T-cell (primary cell): ENCODE results near the gene AP1S3. TPM values are rescaled to one million over a fixed set of nuclear protein-coding genes. Genes with fewer than 3 reads are reported as not detected.

Experiments used
- ATAC-seq, 4 experiments: fragments of 200-7000 bp in 3 of 4; fragments of 150-1000 bp in 1 of 4; cut with Tn5 transposase; replicated peaks in 1 of 4; 1 replicate in 3 of 4; 2 replicates in 1 of 4; pipeline ENCODE4 v1.10.0; 2021; ENCODE audit warnings: moderate library complexity in 3 of 4, mild to moderate bottlenecking in 2 of 4, moderate number of reproducible peaks in 1 of 4
- CTCF ChIA-PET, 2 donors: fragments of 300-600 bp; sonication (Branson Sonifier 250); formaldehyde crosslinking; loops; one replicate each; lab custom pipeline; 2022; ENCODE audit warnings: antibody characterized with exemption in 2 of 2; lab: Charles Lee
- POLR2A ChIA-PET, 2 donors: fragments of 300-600 bp; sonication (Branson Sonifier 250); formaldehyde crosslinking; loops; one replicate each; lab custom pipeline; 2022; ENCODE audit warnings: antibody characterized with exemption in 2 of 2; lab: Charles Lee
- DNase-seq, 35 experiments: peaks; one replicate each; pipeline versions ENCODE4 v3.0.0 to v3.0.0-alpha.2; 2013 to 2023
- H3K27ac ChIP-seq: one replicate; pipeline ENCODE4 v1.5.1; 2013; ENCODE audit warnings: low read length
- H3K27me3 ChIP-seq, 2 experiments: replicated peaks in 1 of 2; 1 replicate in 1 of 2; 2 replicates in 1 of 2; pipeline versions ENCODE4 v1.6.1 to v1.7.0; 2013; ENCODE audit warnings: low read length in 1 of 2, mixed read lengths in 1 of 2; ENCODE audit not compliant: control insufficient read depth in 2 of 2, insufficient read depth in 2 of 2; ENCODE audit errors: extremely low read depth in 1 of 2
- H3K36me3 ChIP-seq, 2 donors: 1 replicate in 1 of 2; 2 replicates in 1 of 2; pipeline versions ENCODE4 v1.6.1 to v1.7.0; 2013; ENCODE audit warnings: low read length in 1 of 2; ENCODE audit not compliant: control insufficient read depth in 2 of 2, insufficient read depth in 1 of 2; ENCODE audit errors: extremely low read depth in 1 of 2
- H3K4me1 ChIP-seq, 2 experiments: 1 replicate in 1 of 2; 2 replicates in 1 of 2; pipeline versions ENCODE4 v1.6.1 to v1.7.0; 2013; ENCODE audit warnings: low read length in 2 of 2, mixed read lengths in 1 of 2; ENCODE audit not compliant: insufficient read depth in 2 of 2, control insufficient read depth in 1 of 2; ENCODE audit errors: extremely low read depth in 1 of 2
- H3K4me3 ChIP-seq, 2 donors: 1 replicate in 1 of 2; 2 replicates in 1 of 2; pipeline versions ENCODE4 v1.5.1 to v1.7.0; 2013; ENCODE audit warnings: mild to moderate bottlenecking in 2 of 2, low read length in 1 of 2, moderate library complexity in 1 of 2; ENCODE audit not compliant: control insufficient read depth in 1 of 2; ENCODE audit errors: extremely low read depth in 1 of 2
- H3K9me3 ChIP-seq: 2 replicates; pipeline ENCODE4 v1.7.0; 2013
- H3K27ac Mint-ChIP-seq, 2 donors: one replicate each; pipeline ENCODE4 v1.8.0; 2020 to 2021; ENCODE audit warnings: mild to moderate bottlenecking in 2 of 2, mixed read lengths in 2 of 2
- H3K27me3 Mint-ChIP-seq, 2 donors: one replicate each; pipeline ENCODE4 v1.8.0; 2021 to 2022; ENCODE audit warnings: mixed read lengths in 2 of 2
- H3K36me3 Mint-ChIP-seq: one replicate; pipeline ENCODE4 v1.8.0; 2021; ENCODE audit warnings: mixed read lengths
- H3K4me1 Mint-ChIP-seq, 3 donors: one replicate each; pipeline ENCODE4 v1.8.0; 2020 to 2022; ENCODE audit warnings: mixed read lengths in 3 of 3, mild to moderate bottlenecking in 1 of 3
- H3K4me3 Mint-ChIP-seq, 3 donors: one replicate each; pipeline ENCODE4 v1.8.0; 2020 to 2022; ENCODE audit warnings: mild to moderate bottlenecking in 3 of 3, mixed read lengths in 3 of 3, moderate library complexity in 3 of 3
- H3K9me3 Mint-ChIP-seq, 3 donors: one replicate each; pipeline ENCODE4 v1.8.0; 2020 to 2022; ENCODE audit warnings: mixed read lengths in 3 of 3
- WGBS: methylation state at CpG from one replicate; pipeline ENCODE4 v1.1.5; 2013; ENCODE audit warnings: missing lambda C conversion rate; ENCODE audit not compliant: insufficient coverage; 5-methylcytosine and 5-hydroxymethylcytosine counted together
- total RNA-seq, 35 experiments: library from RNA in 6 of 35; stranded (reverse) in 6 of 35; fragments of 120-200 nt in 1 of 35; gene quantifications; one replicate each; pipeline versions ENCODE4 v1.2.1 to v1.2.4 and lab custom pipeline; 2013 to 2026

AP1S3 gene
- total RNA-seq, 5 donors from 2014 or later (not counting 1 experiment from before 2014, with no cell fraction given) = 1.4 to 2.9 (median 1.8) TPM

DNA sequence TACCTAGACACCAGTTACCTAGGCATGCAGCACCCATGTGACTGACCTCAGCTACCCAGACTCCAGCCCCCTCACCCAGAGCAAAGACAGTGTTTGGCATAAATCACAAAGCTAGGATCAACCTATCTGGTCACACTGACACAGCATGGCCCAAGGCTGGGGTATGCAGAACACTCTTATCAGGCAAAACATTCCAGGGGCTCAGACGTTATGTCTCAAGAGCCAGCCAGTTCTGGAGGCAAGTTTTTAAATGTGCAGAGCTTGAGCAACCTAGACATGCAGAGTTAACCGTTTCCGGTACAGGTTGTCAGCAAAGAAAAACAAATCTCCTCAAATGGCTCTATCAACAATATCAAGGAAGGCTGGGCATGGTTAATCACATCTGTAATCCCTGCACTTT, 92.8 kb downstream of the AP1S3 start:
- H3K27ac ChIP-seq = no peak overlapping the region
- H3K9me3 ChIP-seq = no peaks in the 10 kb centered on the region
- H3K27me3 Mint-ChIP-seq = peaks cover 19 to 22% of the 10 kb centered on the region in 2 donors
- H3K4me3 Mint-ChIP-seq = no peak overlapping the region
- DNase-seq (no peak), ATAC-seq (no peak)
- no peaks in the 10 kb centered on the region for H3K36me3 Mint-ChIP-seq
- CTCF ChIA-PET = interaction anchor here in 1 of 2 donors (1.0 kb wide), 1 partner anchor 18 kb away, joined by 3 read pairs; no protein-coding TSS in a partner anchor
- no peak overlapping the region for H3K27ac Mint-ChIP-seq
- POLR2A ChIA-PET = no interaction called here
- H3K4me1 ChIP-seq = no peaks in the 10 kb centered on the region
- no peaks in the 10 kb centered on the region for H3K36me3 ChIP-seq
- H3K4me1 Mint-ChIP-seq = no peaks in the 10 kb centered on the region
- H3K27me3 ChIP-seq = peaks cover 0 to 14% of the 10 kb centered on the region in 2 experiments
- no peak overlapping the region for H3K4me3 ChIP-seq
- no peaks in the 10 kb centered on the region for H3K9me3 Mint-ChIP-seq
- 83% methylated on average over 3 of the region's 3 CpGs for WGBS

DNA sequence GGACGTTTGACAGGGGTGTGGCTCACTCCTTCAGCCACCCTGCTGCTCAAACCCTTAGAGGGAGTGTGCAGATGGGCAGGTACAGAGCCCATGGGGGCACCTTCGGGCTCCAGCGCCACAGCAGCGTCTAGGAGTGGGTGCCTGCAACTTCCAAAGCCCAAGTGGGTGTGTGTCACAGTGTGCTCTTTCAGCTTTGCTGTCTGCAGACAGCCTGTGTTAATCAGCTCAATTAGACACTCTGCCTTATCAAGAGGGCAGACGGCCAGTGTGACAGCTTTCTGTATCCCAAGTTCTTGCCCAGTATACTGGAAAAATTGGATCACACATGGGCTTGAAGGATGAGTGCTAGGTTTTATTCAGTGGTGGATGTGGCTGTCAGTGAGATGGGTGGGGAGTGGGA, 96.7 kb downstream of the AP1S3 start:
- Mint-ChIP-seq H3K36me3 (no peaks in the 10 kb centered on the region), H3K4me3 (no peak overlapping the region), H3K27ac (no peak overlapping the region), H3K4me1 (no peaks in the 10 kb centered on the region), H3K27me3 (peaks cover 9 to 17% of the 10 kb centered on the region in 2 donors), H3K9me3 (no peaks in the 10 kb centered on the region)
- H3K27me3 ChIP-seq = peaks cover 0 to 9% of the 10 kb centered on the region in 2 experiments
- no peak overlapping the region for H3K4me3 ChIP-seq
- WGBS = 89% methylated on average over 3 of the region's 5 CpGs
- CTCF ChIA-PET = no interaction called here
- DNase-seq (no peak), ATAC-seq (no peak)
- H3K27ac ChIP-seq = no peak overlapping the region
- POLR2A ChIA-PET = no interaction called here
- no peaks in the 10 kb centered on the region for H3K36me3 ChIP-seq
- H3K4me1 ChIP-seq = no peaks in the 10 kb centered on the region
- H3K9me3 ChIP-seq = no peaks in the 10 kb centered on the region

DNA sequence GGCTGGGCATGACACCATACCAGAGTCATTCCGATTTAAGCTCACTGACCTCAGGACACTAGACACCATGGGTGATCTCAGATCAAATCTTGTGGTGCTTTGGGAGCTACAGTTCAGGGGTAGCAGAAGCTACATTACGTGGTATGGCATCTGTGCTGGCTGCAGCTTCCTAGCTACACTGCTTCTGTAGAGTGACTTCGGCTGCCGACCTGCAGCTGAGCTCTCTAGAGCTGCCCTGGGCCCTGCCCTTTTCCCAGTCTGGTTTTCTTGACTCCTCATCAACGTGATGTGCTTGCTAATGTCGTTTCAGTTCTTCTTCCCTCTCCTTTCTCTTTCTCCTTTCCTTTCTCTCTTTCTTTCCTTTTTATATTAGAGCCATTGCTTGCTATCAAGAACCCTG, 100.2 kb downstream of the AP1S3 start:
- ATAC-seq = no peak
- WGBS = 88% methylated on average over 5 of the region's 6 CpGs
- Histone ChIP-seq H3K4me1 (no peaks in the 10 kb centered on the region), H3K9me3 (no peaks in the 10 kb centered on the region), H3K27ac (no peak overlapping the region), H3K4me3 (no peak overlapping the region), H3K27me3 (no peaks in the 10 kb centered on the region), H3K36me3 (no peaks in the 10 kb centered on the region)
- Mint-ChIP-seq H3K4me1 (no peaks in the 10 kb centered on the region), H3K27ac (no peak overlapping the region), H3K27me3 (peaks cover 4 to 6% of the 10 kb centered on the region in 2 donors), H3K9me3 (peaks cover 4 to 5% (median 5%) of the 10 kb centered on the region in 3 donors), H3K4me3 (no peak overlapping the region), H3K36me3 (no peaks in the 10 kb centered on the region)
- POLR2A ChIA-PET = interaction anchor here in 1 of 2 donors (0.6 kb wide), 1 partner anchor 52 kb away, joined by 3 read pairs; no protein-coding TSS in a partner anchor
- no peak for DNase-seq
- CTCF ChIA-PET = interaction anchor here (0.5 to 0.7 kb wide), 2 partner anchors 9 to 18 kb away, joined by 3 to 12 read pairs; no protein-coding TSS in a partner anchor

DNA sequence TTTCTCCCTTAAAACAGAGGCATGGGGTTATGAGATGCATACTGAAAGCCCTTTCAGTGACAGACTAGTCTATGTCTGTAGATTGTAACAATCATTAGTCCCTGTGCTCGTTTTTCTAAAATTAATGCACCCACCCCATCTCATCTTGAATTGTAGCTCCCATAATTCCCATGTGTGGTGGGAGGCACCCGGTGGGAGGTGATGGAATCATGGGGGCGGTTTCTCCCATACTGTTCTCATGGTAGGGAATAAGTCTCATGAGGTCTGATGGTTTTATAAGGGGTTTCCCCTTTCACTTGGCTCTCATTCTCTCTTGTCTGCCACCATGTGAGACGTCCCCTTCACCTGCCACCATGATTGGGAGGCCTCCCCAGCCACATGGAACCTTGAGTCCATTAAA, 100.9 kb downstream of the AP1S3 start:
- CTCF ChIA-PET = interaction anchor here in 1 of 2 donors (0.5 kb wide), 1 partner anchor 17 kb away, joined by 12 read pairs; no protein-coding TSS in a partner anchor

DNA sequence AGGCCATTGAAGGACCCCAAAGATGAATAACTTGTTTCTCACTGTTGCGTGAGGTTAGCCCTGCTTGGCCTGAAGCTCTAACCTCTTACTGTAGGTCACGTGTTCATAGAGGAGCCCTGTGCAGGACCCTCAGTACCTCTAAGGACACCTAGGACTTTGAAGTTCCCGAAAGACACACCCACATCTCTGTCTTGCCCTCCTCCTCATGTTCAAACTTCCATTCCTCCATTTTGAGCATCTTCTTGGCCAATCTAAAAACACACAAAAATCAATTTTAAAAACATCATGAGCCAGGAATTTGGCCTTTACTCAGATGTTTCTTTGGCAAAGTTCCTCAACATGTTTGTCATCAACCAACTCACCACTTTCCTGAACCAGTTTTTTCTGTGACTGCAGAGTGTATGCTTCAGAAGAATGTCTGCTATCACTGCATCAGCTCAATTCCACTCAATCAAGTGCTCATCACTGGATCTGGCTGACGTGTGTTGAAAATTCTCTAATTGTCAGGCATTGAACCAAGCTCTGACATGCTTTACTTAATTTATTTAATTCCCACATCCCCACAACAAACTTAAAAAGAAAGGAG, 101.6 kb downstream of the AP1S3 start:
- no peak overlapping the region for H3K27ac Mint-ChIP-seq
- H3K9me3 ChIP-seq = no peaks in the 10 kb centered on the region
- DNase-seq = no peak
- H3K4me3 ChIP-seq = no peak overlapping the region
- H3K9me3 Mint-ChIP-seq = peaks cover 4 to 5% (median 5%) of the 10 kb centered on the region in 3 donors
- WGBS = 65% methylated on average over 2 of the region's 4 CpGs
- no peak overlapping the region for H3K4me3 Mint-ChIP-seq
- H3K27me3 ChIP-seq = no peaks in the 10 kb centered on the region
- H3K36me3 Mint-ChIP-seq = no peaks in the 10 kb centered on the region
- POLR2A ChIA-PET = no interaction called here
- CTCF ChIA-PET = no interaction called here
- no peak for ATAC-seq
- no peaks in the 10 kb centered on the region for H3K4me1 Mint-ChIP-seq
- H3K36me3 ChIP-seq = no peaks in the 10 kb centered on the region
- H3K27ac ChIP-seq = no peak overlapping the region
- peaks cover 3 to 4% of the 10 kb centered on the region in 2 donors for H3K27me3 Mint-ChIP-seq
- H3K4me1 ChIP-seq = no peaks in the 10 kb centered on the region

More for the DNA sequence above, 100.9 kb downstream of the AP1S3 start:
- ATAC-seq = no peak
- POLR2A ChIA-PET = no interaction called here
- DNase-seq = no peak
- Histone ChIP-seq H3K27me3 (no peaks in the 10 kb centered on the region), H3K27ac (no peak overlapping the region), H3K4me1 (no peaks in the 10 kb centered on the region), H3K9me3 (no peaks in the 10 kb centered on the region), H3K36me3 (no peaks in the 10 kb centered on the region), H3K4me3 (no peak overlapping the region)
- H3K4me3 Mint-ChIP-seq = no peak overlapping the region
- WGBS = no CpG with 5 or more reads among the region's 4 CpGs
- H3K27ac Mint-ChIP-seq = no peak overlapping the region
- H3K36me3 Mint-ChIP-seq = no peaks in the 10 kb centered on the region
- H3K9me3 Mint-ChIP-seq = peaks cover 4 to 5% (median 5%) of the 10 kb centered on the region in 3 donors
- H3K27me3 Mint-ChIP-seq = peaks cover 3 to 4% of the 10 kb centered on the region in 2 donors
- no peaks in the 10 kb centered on the region for H3K4me1 Mint-ChIP-seq

DNA sequence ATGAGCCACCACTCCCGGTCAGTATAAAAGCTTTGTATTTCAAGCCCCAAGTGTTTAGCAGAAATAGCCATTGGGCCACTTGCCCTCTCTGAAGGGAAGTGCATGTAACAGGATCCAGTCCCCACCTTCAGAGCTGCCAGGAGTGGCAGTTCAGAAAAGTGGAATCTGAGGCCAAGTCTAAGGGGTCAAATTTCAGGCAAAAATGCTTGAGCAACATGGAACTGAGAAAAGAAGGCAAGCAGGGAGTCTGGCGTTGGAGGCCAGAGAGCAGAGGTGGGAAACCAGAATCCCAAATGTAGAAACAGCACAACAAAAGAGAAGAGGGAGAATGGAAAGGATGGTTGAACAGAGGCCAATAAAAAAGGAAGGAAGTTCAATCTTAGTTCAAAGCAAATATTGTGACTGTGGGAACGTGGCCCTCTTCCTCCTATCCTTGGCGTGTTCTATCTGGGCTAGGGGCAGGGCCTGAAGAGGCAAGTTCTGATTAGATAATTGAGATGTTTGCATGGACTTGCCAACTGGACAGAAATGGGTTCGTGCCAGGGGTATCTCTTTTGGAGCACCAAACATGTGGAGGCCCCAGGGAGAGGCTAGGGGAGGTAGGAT, 102.2 kb downstream of the AP1S3 start:
- Histone ChIP-seq H3K4me1 (no peaks in the 10 kb centered on the region), H3K4me3 (no peak overlapping the region), H3K36me3 (no peaks in the 10 kb centered on the region), H3K9me3 (no peaks in the 10 kb centered on the region), H3K27ac (no peak overlapping the region), H3K27me3 (no peaks in the 10 kb centered on the region)
- peaks cover 3 to 4% of the 10 kb centered on the region in 2 donors for H3K27me3 Mint-ChIP-seq
- ChIA-PET POLR2A (interaction anchor here in 1 of 2 donors (0.5 kb wide), 1 partner anchor 60 kb away, joined by 3 read pairs; no protein-coding TSS in a partner anchor), CTCF (interaction anchor here in 1 of 2 donors (0.9 kb wide), 1 partner anchor 764 kb away, joined by 4 read pairs; no protein-coding TSS in a partner anchor)
- peaks cover 4 to 5% (median 5%) of the 10 kb centered on the region in 3 donors for H3K9me3 Mint-ChIP-seq
- H3K27ac Mint-ChIP-seq = no peak overlapping the region
- DNase-seq (no peak), ATAC-seq (no peak)
- no peaks in the 10 kb centered on the region for H3K4me1 Mint-ChIP-seq
- H3K4me3 Mint-ChIP-seq = no peak overlapping the region
- 76% methylated on average over 2 of the region's 5 CpGs for WGBS
- no peaks in the 10 kb centered on the region for H3K36me3 Mint-ChIP-seq
